NCI-H1048 (cell line): Measurements from ENCODE around the gene FASTKD3.

Experiments
- DNase-seq: peaks from one replicate; lab custom pipeline; 2025; lab: John Stamatoyannopoulos, UW

FASTKD3 gene

DNA sequence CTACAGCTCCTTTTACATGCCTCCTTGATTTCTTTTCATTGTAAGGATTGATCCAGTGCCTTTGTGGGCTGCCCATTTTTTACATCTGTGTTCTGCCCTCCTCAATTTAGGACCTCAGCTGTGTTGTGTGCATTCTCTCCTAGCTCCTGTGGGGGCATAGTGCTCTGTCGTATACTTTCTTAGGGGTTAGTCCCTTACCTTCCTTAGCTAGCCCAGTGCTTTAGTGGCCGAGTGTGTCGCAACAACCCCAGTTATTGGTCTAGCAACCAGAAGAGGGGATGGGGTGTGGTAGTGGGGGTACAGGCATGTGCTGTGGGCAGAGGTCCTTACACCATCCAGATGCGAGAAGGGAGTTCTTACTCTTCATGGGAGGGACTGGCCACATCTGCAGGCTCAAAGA is 12.3 kb upstream of the FASTKD3 start:
- no peak for DNase-seq

DNA sequence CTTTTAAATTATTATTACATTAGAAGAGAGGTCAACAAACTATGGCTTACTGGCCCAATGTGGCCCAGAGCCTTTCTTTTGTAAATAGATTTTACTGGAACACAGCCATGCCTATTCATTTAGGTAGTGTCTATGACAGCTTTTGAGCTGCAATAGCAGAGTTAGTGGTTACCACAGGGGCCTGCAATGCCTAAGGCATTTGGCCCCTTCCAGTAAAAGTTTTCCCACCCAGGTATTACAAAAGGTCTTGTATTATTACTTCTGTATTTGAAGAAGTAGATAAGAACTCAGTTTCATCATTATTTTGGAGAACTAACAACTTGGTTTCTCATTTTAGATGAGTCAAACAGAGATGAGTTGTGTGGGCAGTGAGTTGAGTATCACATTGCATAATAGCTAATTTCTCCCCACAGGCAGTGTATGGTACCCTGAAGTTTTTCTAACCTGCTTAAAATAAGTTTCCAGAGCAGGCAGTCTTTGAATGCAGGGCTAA is 9.6 kb upstream of the FASTKD3 start:
- no peak for DNase-seq

DNA sequence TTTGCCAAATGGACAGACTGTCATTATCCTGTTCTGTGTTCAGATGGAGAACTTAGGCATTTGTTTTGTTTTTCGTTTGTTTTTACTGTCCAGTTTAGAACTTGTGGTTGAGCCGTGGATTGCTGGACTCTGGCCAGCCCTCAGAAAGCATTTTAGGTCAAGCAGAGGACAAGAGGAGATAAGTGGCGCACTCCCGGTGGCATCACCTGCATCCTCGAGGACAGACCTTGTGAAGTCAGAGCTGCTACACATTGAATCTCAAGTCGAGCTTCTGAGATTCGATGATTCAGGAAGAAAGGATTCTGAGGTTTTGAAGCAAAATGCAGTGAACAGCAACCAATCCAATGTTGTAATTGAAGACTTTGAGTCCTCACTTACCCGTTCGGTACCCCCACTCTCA is 9.0 kb upstream of the FASTKD3 start:
- no peak for DNase-seq

DNA sequence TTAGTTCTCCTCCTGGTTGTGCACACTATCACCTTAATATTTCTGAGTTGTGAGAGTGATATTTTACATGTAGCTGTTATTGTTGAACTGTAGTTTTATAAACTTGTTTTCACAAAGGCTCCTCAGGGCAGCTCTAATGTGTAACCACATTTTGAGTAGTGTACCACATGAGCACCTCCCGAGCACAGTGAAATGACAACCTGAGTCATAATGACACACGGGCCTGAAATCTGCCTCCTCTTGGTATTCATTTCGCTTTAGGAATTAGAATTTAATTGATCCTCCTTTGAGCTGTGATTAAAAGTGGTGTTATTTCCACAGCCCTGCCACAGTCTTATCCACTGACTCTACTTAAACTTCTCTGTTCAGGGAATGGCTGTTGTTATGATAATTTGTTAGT is 8.0 kb upstream of the FASTKD3 start:
- no peak for DNase-seq

DNA sequence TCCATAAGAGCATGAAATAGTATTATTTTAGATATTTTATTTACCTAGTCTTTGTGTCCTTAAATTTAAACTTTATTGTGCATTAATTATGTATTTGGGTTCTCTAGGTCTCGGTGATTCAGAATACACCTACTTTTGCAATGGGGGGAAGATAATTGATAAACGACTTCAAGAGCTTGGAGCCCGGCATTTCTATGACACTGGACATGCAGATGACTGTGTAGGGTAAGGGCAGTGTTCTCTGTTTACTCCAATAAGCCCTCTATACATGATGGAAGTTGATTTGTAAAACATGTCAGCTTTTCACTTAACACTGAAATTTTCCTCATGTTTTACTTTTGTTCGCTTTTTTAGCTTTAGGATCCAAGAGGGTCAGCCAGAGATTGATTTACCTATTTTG is 6.3 kb upstream of the FASTKD3 start:
- no peak for DNase-seq

DNA sequence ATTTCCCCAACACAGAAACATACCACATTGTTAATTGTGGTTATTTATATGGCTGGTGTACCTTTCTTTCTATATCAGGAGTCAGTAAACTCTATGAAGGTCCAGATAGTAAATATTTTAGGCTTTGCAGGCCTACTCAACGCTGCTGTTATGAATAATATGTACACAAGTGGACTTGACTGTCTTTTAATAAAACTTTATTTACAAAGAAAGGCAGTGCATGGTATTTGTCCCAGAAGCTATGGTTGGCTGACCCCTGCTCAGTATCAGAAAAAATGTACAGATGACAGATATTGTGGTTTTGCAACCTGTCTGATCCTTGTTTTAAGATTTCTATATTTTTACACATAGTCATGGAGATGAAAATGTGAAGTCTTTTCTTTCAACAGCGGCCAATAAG is 5.8 kb upstream of the FASTKD3 start:
- no peak for DNase-seq

DNA sequence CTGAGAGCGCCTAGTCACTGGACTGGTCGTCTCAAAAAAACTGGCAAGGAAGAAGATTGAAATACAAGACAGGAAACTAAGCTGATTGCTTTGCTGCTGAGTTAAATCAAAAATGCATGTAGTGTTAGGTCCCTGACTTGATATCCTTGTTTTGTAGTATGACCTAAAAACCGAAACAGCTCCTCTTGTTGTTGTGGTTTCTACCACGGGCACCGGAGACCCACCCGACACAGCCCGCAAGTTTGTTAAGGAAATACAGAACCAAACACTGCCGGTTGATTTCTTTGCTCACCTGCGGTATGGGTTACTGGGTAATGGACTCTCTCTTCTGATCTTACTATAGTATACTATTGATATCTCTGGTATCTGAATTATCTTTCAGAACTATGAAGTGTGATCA is 4.4 kb upstream of the FASTKD3 start:
- no peak for DNase-seq

DNA sequence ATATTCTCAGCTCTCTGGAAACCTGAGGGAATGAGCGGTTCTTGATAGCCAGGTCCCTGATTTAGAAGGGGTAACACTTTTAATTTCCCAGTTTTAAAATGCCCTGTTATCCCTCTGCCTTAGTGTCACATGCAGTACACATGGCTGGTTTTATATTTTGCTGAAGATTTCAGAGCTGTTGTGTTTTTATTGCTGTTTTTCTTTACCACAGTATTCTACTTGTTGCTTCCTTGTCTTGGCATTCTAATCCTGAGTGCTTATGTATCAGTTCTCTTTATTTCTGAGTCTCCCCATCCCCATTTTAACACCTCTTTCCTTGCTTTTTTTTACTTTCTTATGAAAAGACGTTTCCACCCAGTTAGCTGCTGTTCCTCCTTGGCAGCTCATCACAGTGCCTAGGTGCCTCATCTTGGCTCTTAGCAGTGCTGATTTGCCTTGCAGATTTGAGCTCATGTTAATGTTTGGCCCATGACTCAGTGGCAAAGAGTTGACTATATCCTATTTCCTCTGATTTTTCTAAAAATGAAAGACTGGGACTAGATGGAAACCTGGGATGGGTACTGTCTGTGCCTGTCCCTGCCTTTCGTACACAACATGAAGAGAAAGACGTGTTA is 3.8 kb upstream of the FASTKD3 start:
- DNase-seq: no peak

DNA sequence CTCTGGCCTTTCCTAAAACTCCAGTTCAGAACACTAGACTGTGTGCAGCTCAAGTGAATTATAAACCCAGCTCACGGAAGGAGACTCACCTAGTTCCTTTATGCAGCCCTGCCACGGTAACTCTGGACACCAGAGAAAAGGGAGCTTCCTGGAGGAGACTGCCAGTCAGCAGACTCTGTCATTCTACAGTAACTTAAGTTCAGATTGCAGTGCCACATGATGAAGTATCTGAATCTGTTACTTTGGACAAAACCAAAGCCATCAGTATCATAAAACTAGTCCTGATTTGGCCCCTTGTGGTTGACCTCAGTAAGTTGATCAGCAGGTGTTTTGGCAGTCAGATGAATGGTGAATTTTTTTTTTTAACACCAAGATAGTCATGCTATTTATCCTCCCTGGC is 2.8 kb upstream of the FASTKD3 start:
- DNase-seq: no peak

DNA sequence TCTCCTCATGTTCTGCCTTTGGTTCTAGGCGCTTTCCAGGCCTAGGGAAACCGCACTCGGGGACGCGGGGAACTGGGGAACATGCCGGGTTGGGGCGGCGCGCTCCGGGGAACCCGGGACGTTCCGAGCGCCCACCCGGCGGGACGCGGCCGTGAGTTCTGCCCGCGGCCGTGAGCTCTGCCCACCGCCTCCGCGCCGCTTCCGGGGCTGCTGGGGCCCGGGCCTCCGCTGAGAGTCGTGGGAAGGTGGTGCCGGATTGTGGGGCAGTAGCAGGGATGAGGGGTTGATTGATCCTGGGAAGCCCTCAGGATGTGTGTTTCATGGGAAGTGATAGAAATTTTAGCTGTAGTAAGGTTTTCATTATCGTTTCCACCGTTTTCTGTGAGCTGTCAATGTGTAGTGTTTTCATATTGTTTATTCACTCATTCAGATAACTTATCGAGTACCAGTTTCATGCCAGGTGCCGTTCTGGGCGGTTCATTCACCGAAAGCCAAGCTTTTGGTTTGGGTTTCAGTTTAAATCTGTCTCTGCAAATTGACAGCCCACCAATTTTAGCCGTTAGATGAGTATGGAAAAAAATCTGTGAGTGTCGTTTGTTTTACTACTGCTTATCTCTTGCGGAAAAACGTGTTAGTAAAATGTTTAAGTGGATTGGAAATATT is 774 bp upstream of the FASTKD3 start:
- no peak for DNase-seq

DNA sequence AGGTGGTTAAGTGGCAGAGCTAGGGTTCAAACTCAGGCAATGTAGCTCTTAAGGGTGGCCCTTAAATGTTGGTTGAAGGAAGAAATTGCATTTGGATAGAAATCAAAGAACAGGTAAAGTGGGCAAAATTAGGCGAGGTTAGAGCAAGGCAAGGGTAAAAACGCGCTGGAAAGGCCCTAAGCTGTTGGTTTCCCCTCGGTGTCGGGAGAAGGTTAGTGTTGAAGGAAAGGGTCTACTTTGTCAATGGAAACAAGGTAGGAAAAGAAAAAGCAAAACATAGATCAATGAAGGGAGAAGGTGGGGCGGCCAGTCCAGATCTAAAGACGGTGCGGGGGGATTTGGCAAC is 431 bp downstream of the FASTKD3 start:
- DNase-seq: no peak

DNA sequence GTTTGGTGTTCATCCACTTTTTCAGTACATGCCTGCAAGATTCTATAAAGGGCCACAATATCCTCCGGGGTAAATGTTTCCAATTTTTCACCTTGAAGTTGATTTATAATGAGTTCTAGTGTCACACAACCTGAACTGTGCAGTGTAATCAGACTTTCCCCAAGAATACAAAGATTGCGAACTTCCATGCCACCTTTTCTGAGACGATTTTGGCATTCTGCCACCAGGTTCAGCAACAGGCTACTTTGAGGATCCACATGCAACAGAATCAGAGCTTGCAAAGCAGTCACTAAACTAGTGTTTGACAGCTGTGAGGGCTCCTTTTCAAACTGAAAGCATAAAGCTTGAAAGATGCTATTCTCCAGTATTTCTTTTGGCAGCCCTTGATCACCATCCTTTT is 1.6 kb downstream of the FASTKD3 start:
- DNase-seq: no peak

DNA sequence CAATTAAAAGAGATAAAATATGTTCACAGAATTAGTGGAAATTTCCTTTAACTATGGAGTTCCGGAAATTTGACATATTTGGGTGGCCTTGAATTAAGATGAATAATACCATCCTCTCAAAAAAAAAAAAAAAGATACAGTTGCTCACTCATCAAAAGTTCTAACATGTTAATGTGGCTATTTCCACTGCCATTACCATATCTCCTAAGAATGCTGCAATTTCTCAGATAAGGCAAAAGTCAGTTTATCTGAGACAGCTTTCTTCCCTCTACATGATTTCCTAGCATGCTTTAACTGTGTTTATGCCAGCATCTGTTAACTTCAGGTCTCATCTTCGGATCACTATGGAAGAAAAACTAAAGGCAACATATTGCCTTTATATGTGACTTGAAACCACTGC is 2.6 kb downstream of the FASTKD3 start:
- no peak for DNase-seq

DNA sequence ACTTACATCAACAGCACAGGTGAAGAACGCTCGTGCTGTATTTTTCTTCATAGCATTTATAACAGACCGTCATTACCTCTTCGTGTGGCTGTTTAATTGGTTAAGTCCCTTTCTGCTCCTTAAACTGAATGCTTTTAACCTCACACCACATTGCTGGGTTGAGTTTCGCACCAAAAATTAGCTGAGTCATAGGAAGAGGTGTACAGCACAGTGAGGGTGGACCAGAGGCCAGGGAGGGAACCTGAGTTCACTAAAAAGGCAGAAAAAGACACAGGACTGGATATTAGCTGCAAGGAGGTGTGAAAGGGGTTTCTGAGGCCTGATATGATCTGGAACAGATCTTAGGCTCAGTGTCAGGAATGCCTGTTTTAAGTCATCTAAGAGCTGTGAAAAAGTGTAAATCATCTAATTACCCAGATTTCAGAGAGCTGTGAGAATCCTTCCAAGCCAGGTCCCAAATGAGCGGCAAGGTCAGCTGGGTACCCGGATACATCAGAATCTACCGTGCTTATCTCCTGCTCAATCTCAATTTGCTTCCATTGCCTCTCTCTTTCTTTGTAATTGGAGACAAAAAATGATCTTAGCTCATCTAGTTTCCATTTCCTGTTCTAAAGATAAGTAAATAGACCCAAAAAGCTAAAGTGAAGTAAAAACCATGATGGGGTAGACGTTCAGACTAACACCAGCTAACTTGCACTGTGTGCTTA is 10.8 kb downstream of the FASTKD3 start:
- no peak for DNase-seq

DNA sequence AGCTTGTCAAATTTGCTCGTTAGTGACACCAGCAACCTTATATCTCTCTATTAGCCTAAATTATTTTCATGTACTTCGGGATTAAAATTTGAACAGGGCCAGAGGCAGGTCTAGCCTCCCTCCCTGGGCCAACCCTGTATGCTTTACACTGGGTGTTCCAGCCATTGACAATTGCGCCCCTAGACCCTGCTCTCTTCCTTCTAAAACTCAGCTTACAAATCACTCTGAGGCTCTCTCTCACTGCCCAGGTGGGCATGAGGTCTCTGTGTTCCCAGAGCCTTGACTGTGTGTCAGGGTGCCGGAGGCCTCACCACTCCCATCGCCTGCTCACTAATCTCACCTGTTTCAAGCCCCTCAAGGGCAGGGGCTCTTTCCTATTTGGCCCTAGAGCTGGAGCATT is 11.5 kb downstream of the FASTKD3 start:
- DNase-seq: no peak

DNA sequence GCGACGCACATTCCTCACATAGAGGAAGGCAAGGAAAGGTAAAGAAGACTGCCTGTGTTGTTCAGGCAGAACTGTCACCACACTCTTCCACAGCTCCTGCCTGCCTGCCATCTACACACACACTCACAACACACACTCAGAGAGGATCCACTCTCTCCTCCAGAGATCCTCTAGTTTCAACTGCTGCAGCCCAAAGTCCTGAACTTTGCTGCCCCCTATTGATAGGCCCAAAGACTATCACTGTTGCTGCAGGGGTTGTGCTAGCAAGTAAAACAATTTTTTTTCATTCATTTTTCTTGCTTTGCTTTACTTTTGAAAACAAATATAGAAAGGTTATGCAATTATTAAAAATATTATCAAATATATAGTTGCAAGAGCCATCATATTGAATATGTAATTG is 12.0 kb downstream of the FASTKD3 start:
- DNase-seq: no peak

DNA sequence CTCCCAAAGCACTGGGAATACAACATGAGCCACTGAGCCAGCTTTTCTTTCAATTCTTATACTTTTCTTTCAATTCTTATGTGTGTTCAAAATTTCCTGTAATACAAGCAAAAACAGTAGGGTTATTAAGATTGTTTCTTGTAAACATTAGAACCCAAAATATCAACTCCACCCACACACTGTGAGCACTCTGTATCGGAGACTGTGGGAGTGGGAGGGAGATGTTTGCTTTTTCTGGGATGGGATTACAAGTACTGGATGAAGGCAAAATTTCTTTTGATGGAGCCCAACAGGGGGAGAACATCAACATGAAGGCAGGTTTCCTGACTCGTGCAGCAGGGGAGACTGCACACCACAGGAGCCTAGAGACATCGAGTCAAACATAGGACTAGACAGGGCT is 13.2 kb downstream of the FASTKD3 start:
- DNase-seq: no peak

DNA sequence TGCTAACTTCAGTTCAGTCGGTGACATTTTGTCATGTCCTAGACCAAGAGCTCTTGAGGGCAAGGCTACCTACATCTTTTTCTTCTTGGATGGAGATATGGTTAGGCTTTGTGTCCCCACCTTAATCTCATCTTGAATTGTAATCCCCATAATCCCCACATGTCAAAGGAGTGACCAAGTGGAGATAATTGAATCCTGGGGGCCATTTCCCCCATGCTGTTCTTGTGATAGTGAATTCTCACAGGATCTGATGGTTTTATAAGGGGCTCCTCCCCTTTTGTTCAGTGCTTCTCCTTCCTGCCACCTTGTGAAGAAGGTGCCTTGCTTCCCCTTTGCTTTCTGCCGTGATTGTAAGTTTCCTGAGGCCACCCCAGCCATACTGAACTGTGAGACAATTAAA is 15.8 kb downstream of the FASTKD3 start:
- no peak for DNase-seq

DNA sequence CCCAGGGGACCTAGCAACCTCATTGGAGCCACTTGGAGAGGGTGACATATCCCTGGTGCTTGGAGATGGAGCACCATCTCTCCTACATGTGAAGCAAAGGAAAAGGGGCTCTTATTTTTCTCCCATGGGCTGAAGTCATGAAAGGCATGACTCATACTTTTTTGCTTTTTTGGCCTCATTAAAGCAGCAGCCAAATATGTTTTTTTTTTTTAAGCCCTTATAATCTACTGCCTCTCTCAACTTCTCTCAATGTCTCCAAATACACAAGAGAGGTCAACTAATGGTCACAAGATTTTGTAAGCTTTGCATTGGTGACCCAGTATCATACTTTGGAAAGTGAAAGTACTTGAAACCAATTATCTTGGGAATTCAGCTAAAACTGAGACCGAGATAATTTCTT is 16.3 kb downstream of the FASTKD3 start:
- no peak for DNase-seq

DNA sequence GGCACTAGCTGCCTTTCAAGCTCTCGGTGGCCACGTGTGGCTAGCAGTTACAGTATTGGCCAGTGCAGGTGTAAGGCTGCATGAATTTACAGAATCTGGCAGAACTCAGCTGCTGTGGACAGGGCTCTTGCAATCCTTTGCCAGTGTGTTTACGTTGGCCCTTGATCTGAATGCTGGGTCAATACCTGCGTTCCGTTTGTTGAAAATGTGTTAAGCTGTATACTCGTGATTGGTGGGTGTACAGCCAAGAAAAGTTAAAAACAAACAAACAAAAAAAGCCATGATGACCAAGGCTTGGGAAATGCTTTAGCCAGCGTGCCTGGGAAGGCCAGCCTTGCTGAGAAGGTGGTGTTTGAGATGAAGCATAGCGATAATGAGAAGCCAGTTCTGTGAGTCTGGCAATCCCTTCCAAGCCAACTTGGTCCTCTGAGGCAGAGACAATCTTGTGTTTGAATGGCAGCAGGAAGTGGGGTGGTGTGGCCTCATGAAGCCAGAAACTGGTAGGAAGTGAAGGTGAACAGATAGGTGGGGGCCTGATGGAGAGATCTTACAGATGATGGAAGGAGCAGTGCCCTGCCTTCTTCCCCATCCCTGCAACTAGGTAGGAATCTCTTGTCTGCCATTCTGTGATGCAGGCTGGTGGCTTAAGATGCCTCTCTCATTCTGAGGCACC is 17.1 kb downstream of the FASTKD3 start:
- DNase-seq: no peak

DNA sequence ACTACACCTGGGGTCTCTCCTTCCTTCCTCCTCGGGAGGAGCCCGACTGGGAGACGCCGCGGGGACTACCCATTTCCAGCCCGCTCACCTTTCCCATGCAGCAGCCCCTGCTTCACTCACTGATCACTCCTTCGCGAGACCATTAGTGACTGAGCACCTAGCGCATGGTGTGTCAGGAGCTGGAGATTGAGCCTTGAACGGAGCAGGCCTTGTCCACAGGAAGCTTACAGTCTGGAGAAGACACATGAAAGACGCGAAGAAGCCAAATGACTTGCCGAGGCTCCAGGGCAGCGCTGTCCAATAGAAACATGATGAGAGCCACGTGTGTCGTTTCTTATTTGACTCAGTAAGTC is 17.6 kb downstream of the FASTKD3 start:
- DNase-seq: no peak

DNA sequence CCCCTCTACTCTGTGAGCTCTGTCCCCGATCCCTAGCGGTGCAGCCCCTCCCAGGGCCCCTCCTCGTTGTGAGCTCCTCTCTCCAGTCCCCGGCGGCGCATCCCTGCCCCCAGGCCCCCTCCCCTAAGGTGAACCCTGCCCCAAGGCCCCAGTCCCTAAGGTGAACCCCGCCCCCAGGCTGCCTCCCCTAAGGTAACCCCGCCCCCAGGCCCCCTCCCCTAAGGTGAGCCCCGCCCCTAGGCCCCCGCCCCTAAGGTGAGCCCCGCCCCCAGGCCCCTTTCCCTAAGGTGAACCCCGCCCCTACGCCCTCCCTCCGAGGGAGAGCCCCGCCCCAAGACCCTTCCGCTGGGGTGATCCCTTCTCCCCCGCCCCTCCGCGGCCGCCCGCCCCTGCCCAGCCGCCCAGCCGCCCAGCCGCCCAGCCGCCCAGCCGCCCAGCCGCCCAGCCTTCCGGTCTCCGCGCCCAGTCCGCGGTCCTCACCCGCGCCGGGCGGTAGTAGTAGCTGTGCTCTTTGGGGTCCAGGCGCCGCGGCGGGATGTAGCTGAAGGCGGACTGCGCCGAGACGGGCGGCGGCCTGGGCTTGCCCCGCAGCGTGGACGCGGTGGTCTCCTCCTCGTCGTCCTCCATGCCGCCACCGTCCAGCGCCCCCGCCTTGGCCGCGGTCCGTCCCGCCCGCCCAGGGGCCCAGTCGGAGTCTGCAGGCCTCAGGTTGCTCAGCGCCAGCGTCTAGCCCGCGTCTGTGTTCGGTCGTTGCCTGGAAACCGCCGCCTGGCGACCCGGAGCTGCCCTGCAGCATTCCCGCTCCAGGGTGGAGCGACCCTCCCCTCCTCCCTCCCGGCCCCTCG is 18.2 kb downstream of the FASTKD3 start, which contains the start of gene CFAP90:
Gene CFAP90 (minus strand): TSS at position 739 of the 845 bp plus-strand sequence. CDS start 112 bp downstream, at position 627.
- DNase-seq: no peak
